Osteoblast (primary cell): ENCODE measurements around the gene FFAR3. TPM values are rescaled to one million over a fixed set of nuclear protein-coding genes. Genes with fewer than 3 reads are reported as not detected.

Experiments
- DNase-seq: peaks from one replicate; pipeline ENCODE4 v3.0.0; 2011; ENCODE audit warnings: low spot score, mixed read lengths; ENCODE audit not compliant: insufficient read length; ENCODE audit errors: missing footprints
- H2AFZ ChIP-seq: 2 replicates; pipeline ENCODE4 v1.6.0; 2011; ENCODE audit warnings: mild to moderate bottlenecking, low read length
- H3K27ac ChIP-seq: 2 replicates; pipeline ENCODE4 v1.5.1; 2011; ENCODE audit warnings: mild to moderate bottlenecking, low read depth, low read length, moderate library complexity
- H3K27me3 ChIP-seq: 2 replicates; pipeline ENCODE4 v1.6.0; 2012; ENCODE audit warnings: mild to moderate bottlenecking, control low read depth, inconsistent platforms, low read length, moderate library complexity; ENCODE audit not compliant: insufficient read depth
- H3K36me3 ChIP-seq: 2 replicates; pipeline ENCODE4 v1.5.1; 2011; ENCODE audit warnings: mild to moderate bottlenecking, low read length, control low read depth, moderate library complexity; ENCODE audit not compliant: insufficient read depth
- H3K4me1 ChIP-seq: 2 replicates; pipeline ENCODE4 v1.5.1; 2011; ENCODE audit warnings: mild to moderate bottlenecking, low read length, control low read depth, moderate library complexity; ENCODE audit not compliant: insufficient read depth
- H3K4me2 ChIP-seq: 2 replicates; pipeline ENCODE4 v1.6.0; 2011; ENCODE audit warnings: mild to moderate bottlenecking, low read length; ENCODE audit not compliant: insufficient read depth
- H3K4me3 ChIP-seq: fragments of 200-600 bp; sonication (generic); 3 replicates; pipeline ENCODE4 v1.5.1; 2012; ENCODE audit warnings: mild to moderate bottlenecking, low read length, inconsistent platforms; ENCODE audit not compliant: insufficient read depth
- H3K79me2 ChIP-seq: 2 replicates; pipeline ENCODE4 v1.6.0; 2012; ENCODE audit warnings: mild to moderate bottlenecking, low read length, control low read depth, inconsistent platforms; ENCODE audit not compliant: insufficient read depth
- H3K9me3 ChIP-seq: 2 replicates; pipeline ENCODE4 v1.5.1; 2011; ENCODE audit warnings: low read depth, low read length, control low read depth
- H4K20me1 ChIP-seq: 2 replicates; pipeline ENCODE4 v1.6.0; 2012; ENCODE audit warnings: mild to moderate bottlenecking, low read length, control low read depth; ENCODE audit not compliant: insufficient read depth
- total RNA-seq: library from RNA; depleted of rRNA; stranded (reverse); fragments of >200 nt; gene quantifications from 2 replicates; pipeline ENCODE4 v1.2.3, GENCODE V29; 2012
- TF ChIP-seq, protein P1 (sequence below): IDR thresholded peaks from 2 replicates; pipeline ENCODE4 v1.5.1; 2011; ENCODE audit warnings: mild to moderate bottlenecking, low read depth, low read length, moderate library complexity; ENCODE audit errors: extremely low read depth

FFAR3 gene
- total RNA-seq, 1 donor: not detected

DNA sequence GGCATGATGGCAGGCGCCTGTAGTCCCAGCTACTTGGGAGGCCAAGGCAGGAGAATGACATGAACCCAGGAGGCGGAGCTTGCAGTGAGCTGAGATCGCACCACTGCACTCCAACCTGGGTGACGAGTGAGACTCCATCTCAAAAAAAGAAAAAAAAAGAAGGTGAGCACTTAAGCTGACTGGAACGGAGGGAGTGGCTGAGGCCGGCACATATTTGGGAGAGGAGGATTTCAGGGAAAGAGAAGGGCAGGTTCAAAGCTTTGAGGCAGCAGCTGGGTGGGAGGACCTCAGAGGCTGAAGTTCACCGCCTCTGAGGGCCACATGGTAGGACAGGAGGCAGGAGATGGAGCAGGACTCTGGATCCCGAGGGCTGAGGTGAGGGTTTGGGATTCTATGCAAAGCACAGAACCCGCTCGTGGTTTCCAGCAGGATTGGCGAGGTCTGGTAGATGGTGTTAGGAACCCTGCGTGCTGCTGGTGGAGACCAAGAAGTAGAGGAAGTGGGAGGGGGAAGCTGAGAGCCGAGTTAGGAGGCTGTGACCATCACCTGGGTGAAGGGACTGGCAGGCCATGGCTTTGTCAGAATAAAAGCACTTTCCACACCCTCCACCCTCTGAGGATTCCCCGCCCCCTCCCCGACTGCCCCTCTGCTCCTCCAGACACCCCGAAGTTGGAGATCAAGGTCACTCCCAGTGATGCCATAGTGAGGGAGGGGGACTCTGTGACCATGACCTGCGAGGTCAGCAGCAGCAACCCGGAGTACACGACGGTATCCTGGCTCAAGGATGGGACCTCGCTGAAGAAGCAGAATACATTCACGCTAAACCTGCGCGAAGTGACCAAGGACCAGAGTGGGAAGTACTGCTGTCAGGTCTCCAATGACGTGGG, 20.9 kb upstream of the FFAR3 start:
- peak; percentile 41 for DNase-seq
- no peaks in the 10 kb centered on the region for H3K4me1 ChIP-seq
- TF ChIP-seq, protein P1, sequence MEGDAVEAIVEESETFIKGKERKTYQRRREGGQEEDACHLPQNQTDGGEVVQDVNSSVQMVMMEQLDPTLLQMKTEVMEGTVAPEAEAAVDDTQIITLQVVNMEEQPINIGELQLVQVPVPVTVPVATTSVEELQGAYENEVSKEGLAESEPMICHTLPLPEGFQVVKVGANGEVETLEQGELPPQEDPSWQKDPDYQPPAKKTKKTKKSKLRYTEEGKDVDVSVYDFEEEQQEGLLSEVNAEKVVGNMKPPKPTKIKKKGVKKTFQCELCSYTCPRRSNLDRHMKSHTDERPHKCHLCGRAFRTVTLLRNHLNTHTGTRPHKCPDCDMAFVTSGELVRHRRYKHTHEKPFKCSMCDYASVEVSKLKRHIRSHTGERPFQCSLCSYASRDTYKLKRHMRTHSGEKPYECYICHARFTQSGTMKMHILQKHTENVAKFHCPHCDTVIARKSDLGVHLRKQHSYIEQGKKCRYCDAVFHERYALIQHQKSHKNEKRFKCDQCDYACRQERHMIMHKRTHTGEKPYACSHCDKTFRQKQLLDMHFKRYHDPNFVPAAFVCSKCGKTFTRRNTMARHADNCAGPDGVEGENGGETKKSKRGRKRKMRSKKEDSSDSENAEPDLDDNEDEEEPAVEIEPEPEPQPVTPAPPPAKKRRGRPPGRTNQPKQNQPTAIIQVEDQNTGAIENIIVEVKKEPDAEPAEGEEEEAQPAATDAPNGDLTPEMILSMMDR: no peak
- no peaks in the 10 kb centered on the region for H4K20me1 ChIP-seq
- no peak overlapping the region for H3K4me3 ChIP-seq
- H3K9me3 ChIP-seq: no peaks in the 10 kb centered on the region
- no peak overlapping the region for H3K4me2 ChIP-seq
- no peak overlapping the region for H3K27ac ChIP-seq
- H3K36me3 ChIP-seq: no peaks in the 10 kb centered on the region
- peaks cover 17% of the 10 kb centered on the region for H3K27me3 ChIP-seq
- no peak overlapping the region for H2AFZ ChIP-seq
- no peaks in the 10 kb centered on the region for H3K79me2 ChIP-seq

DNA sequence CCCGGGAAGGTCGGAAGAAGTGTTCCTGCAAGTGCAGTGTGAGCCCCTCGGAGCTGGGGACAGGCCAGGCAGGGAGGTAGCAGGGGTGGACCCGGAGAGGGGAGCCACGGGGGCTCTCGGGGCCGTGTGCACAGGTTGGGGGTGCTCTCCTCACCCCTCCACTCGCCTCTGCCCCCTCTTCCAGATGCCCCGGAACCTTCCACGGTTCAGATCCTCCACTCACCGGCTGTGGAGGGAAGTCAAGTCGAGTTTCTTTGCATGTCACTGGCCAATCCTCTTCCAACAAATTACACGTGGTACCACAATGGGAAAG, 20.3 kb upstream of the FFAR3 start:
- no peak overlapping the region for H3K4me3 ChIP-seq
- H3K79me2 ChIP-seq: no peaks in the 10 kb centered on the region
- H4K20me1 ChIP-seq: no peaks in the 10 kb centered on the region
- no peaks in the 10 kb centered on the region for H3K9me3 ChIP-seq
- DNase-seq: no peak
- H2AFZ ChIP-seq: no peak overlapping the region
- no peak overlapping the region for H3K27ac ChIP-seq
- no peaks in the 10 kb centered on the region for H3K36me3 ChIP-seq
- no peak overlapping the region for H3K4me2 ChIP-seq
- H3K27me3 ChIP-seq: peaks cover 12% of the 10 kb centered on the region
- TF ChIP-seq, protein P1: no peak
- H3K4me1 ChIP-seq: no peaks in the 10 kb centered on the region

DNA sequence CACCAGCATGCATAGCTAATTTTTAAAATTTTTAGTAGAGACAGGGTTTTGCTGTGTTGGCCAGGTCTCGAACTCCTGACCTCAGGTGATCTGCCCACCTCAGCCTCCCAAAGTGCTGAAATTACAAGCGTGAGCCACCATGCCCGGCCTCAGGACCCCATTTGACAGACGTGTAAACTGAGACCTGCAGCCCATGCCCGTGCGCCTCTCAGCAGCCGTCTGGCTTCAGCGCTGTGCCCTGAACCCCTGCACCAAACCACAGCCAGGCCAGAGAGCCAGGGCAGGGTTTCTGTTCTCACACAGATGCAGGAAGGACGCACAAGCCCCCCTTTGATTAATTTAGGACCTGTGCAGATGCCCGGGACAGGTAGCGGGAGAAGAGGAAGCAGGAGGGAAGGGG, 17.8 kb upstream of the FFAR3 start:
- H2AFZ ChIP-seq: no peak overlapping the region
- no peak for DNase-seq
- peaks cover 6% of the 10 kb centered on the region for H3K27me3 ChIP-seq
- H3K36me3 ChIP-seq: no peaks in the 10 kb centered on the region
- no peak overlapping the region for H3K4me3 ChIP-seq
- no peaks in the 10 kb centered on the region for H3K4me1 ChIP-seq
- no peaks in the 10 kb centered on the region for H4K20me1 ChIP-seq
- TF ChIP-seq, protein P1: no peak
- H3K27ac ChIP-seq: no peak overlapping the region
- H3K9me3 ChIP-seq: no peaks in the 10 kb centered on the region
- no peaks in the 10 kb centered on the region for H3K79me2 ChIP-seq
- no peak overlapping the region for H3K4me2 ChIP-seq

DNA sequence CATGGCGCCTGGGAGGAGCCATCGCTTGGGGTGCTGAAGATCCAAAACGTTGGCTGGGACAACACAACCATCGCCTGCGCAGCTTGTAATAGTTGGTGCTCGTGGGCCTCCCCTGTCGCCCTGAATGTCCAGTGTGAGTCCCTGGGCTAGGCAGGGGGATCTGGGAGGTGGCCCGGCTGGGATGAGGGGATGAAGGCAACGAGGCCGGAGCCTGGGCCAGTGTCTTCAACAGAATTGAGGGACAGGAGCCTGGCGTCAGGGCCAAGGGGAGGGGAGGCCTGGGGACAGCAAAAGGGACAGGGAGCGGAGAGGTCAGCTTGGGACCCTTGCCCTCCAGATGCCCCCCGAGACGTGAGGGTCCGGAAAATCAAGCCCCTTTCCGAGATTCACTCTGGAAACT, 17.3 kb upstream of the FFAR3 start:
- Histone ChIP-seq H3K9me3 (no peaks in the 10 kb centered on the region), H4K20me1 (no peaks in the 10 kb centered on the region), H2AFZ (no peak overlapping the region), H3K36me3 (no peaks in the 10 kb centered on the region), H3K79me2 (no peaks in the 10 kb centered on the region), H3K27me3 (peaks cover 6% of the 10 kb centered on the region), H3K4me3 (no peak overlapping the region), H3K4me2 (no peak overlapping the region), H3K4me1 (no peaks in the 10 kb centered on the region), H3K27ac (no peak overlapping the region)
- no peak for DNase-seq
- TF ChIP-seq, protein P1: no peak
